Measurements from ENCODE around the gene EDAR.

EDAR gene

DNA sequence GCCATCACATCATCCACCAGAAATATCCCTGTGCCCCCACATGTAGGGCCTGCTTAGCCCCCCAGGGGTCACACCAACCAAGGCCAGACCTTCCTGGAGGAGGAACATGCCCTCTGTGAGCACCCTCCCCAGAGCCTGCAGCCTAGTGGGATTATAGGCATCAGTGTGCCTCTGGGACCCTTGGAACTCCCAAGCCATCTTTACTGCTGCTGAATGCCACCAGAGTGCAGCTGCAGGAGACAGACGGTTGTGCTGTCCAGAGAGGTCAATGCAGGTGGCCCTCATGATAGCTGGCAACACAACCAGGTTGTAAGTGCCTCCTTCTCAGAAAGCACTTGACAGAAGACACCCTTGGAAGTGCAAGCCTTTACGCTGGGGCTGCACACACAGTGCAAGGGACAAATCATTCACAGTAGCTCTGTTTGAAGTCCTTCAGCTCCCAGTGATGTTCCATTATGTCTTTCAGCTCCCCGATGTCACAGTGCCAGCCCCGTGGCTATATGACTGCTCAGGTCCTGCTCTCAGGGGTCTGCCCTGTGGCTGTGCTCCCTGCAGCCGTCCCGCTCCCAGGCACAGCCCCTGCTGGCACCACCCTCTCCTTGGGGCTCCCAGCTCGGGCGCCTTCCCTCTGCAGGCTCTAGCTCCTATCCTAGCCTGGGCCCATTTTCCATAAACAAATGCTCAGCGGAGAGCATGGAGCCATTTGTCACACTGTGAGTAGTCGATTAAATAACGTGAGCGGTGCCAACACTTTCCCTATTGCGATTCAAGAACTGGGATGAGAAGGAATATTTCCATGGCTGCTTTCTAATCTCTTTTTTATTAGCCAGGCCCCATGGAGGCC lies 65.1 kb downstream of the EDAR start:
- no peak for DNase-seq (ENCODE audit: low spot score)

DNA sequence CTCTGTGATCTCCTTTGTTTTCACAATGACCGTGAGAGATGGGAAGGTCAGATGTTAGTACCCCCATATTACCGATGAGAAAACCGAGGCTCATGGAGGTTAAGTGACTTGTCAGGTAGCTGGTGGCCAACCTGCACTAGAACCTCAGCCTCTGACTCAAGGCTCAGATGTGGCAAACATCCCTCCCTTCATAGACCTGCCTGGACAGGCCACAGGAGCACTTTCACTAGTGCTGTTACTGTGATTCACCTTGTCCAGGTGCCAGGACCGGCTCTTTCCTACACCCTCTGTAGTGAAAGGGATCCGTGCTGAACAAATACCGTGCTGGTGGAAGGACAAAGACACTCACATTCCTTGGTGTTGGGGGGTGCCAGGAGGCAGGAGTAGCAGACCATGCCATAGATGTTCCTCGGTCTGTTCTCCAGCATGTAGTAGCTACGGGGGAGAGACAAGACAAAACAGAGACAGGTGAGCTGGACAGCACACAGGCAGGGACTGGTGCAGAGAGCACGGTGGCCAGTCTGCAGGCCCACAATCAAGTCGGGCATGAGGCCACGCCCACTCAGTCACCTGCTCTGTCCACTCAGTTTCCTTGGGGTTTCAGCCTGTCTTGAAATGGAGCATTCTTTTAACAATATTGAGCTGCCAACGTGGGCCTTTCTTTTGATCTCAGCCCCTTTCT lies 65.9 kb downstream of the EDAR start:
- no peak for DNase-seq (ENCODE audit: low spot score)

DNA sequence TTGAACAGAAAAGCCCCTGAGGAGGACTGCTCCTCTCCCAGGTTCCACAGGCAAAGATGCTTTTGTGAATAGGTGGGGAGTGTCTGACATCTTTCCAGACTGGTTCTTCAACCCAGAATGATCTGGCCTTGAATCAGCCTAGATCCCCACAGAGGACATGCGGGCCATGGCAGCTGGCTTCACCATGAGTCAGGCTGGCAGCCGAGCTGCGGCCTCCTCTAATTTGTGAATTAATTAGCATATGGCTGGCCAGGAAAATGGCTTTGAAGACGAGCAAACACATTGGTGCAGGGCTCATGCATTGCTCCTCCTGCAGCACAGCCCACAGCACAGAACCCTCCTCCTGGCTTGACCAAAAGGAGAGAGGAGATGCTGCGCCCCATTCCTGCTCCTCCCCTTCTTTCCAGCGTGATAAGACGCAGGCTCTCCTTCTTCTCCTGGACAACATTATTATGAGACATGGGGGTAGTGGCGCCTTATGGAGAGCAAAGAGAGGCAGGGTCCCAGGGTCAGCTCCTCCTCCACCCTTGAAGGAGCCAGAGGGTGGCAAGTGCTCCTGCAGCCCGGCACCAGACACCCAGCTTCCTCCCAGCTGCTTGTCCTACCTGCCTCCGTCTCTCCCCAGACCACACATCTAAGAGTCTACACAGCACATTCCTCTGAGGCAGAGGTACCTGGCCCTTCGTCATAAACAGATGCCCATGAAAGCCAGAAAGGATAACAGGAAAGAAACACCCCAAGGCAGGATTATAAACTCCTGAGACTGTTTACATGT lies 66.7 kb downstream of the EDAR start:
- DNase-seq (ENCODE audit: low spot score): peak; percentile 63

DNA sequence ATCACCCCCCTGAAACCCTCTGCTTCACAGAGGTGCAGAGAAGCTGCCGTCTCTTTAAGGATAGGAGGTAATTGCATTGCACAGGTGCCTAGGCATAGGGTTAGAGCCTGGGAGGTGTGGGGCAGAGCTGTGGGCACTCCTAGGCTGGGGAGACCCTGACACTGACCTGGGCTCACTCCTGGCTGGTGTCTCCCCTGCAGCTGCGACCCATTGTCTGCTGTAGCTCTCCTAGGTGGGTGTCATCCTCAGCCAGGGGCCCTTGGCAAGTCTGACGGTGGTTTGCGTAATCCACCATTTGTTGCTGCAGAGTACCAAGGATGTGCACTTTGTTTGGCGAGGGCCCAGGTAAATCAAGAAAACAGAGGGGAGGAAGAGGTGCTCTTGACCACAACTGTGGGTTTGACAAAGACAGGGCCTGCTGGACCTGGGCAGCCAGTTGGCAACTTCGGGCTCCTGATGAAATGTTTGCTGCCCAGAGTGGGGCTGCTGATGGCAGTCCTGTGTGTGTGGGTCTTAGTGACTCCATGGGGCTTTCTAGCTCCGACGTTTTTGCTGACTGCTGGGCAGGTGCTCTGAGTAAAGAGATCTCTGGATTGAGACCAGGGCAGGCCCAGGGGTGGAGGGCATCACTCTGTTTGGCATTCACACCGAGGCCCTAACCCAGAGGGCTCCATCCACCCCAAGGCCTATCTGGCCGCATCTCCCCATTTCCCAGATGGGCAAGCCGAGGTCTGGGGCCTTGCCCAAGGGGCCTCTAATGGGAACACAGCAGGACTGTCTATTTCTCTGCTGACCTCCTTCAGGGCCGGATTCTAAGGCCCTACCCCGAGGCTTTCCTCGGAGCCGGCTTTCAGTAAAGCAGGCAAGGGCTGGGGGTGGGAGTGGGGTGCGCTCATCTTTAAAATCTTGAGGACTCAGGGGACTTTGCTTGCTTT lies 67.7 kb downstream of the EDAR start:
- DNase-seq (ENCODE audit: low spot score): no peak

DNA sequence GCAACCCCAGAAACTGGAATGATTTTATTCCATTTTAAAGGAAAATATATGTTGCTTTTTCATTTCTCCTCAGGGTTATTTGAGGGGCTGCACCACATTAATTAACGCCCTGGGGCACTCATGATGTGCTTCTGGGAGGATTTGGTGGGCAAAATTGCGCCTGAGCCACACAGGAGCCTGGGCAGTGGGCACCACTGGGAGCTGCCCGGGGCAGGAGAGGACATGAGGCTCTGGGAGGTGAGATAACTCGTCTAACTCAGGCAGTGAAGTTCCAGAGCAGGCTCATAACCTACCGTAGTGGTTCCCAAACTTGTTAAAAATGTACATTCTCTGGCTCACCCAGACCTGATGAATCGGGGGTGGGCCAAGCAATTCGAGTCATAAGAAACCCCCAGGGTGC lies 68.3 kb downstream of the EDAR start:
- no peak for DNase-seq (ENCODE audit: low spot score)

DNA sequence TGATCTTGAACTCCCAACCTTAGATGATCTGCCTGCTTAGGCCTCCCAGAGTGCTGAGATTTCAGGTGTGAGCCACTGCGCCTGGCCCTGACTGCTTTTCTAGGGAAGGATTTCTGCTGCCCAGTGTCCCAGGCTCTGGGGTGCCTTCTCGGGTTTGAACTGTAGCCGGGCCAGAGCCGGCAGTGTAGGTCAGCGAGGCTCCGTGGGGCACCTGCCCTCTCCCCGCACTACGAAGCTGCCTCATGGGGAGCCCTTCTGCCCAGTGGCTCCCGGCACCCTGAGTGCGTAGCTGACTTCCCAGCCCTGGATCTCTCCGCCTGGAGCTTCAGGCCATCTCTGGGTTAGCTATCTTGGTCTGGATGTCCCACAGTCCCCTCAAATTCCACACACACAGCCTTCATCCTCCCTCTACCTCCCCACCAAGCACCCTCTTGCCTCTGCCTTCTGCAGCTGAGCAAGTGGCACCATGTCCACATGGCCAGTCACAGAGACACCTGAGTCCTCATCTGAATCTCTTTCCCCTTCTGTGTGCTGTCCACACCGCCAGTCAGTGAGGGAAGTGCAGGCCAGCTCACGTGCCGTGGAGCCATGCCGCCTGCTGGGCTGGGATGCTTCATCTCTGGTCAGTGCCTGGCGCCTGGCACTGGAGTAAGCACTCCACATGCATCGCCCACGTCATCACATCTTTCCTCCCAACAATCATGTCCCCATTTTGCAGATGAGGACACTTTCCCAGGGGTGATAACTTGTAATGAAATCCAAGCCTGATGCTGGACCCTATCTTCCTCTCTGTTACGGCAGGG lies 69.2 kb downstream of the EDAR start:
- no peak for DNase-seq (ENCODE audit: low spot score)

DNA sequence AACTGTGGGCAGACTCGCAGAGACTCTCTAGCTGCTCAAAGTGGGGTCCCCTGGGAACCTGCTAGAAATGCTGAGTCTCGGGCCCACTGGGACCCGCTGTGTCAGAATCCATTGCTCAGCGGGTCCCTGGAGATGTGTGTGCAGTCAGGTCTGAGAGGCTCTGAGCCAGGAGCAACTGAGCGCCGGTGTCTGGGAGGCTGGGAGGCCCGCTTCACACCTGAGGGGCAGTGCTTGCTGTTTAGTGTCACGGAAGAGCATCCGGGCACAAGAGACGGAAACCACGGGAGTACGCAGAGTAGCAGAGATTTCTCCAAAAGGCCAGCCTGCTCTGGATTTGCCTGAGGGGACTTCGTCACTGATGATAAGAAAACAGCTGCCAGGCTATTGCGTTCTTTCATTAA lies 70.1 kb downstream of the EDAR start:
- no peak for DNase-seq (ENCODE audit: low spot score)

DNA sequence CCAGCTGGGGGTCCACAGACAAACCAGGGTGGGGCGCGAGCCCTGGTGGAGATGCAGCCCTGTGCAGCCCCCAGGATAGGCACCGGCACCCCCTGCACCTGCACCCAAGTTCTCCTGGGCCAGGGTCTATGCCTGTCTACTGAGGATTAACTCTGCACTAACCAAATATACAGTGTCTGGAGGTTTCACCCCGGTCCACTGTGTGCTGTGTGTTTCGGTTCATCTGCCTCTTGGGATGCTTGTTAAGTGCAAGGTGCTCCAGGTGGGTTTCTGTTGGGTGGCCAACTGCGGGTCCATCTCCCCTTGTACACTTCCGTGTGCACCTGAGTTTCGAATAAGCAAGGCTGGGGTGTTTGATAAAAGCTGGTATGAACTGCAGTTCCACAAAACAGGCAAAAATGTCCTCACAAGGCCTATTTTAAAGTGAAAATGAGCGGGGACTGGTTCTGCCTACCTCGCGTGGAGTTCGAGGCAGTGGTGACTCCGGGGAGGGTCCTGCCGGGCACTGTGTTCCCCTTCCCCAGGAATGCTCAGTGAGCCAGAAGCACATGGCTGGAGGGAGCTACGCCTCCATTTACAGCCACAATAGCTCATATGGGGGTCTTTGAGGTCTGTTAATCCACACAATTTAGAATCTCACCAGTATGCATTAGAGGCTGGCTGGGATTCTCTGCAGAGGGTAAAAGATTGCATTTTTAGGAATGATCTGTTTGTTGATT lies 70.7 kb downstream of the EDAR start:
- no peak for DNase-seq (ENCODE audit: low spot score)

DNA sequence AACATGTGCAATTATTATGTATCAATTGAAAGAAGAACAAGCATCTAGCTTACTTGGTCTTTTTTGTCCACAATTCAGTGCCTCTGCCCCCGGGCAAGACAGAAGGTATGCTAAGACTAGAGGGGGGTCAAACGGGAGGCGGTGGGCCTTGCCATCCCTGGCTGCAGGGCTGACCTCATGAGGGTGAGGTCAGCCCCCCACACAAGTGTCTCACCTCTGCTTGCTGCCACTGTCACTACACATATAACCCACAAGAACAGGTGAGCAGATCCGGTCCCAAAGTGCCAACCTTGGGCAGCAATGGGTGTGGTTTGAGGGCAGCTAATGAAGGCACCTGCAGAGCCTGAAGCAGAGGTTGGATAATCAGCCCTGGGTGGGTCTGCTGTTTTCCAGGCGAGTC lies 71.5 kb downstream of the EDAR start:
- no peak for DNase-seq (ENCODE audit: low spot score)

DNA sequence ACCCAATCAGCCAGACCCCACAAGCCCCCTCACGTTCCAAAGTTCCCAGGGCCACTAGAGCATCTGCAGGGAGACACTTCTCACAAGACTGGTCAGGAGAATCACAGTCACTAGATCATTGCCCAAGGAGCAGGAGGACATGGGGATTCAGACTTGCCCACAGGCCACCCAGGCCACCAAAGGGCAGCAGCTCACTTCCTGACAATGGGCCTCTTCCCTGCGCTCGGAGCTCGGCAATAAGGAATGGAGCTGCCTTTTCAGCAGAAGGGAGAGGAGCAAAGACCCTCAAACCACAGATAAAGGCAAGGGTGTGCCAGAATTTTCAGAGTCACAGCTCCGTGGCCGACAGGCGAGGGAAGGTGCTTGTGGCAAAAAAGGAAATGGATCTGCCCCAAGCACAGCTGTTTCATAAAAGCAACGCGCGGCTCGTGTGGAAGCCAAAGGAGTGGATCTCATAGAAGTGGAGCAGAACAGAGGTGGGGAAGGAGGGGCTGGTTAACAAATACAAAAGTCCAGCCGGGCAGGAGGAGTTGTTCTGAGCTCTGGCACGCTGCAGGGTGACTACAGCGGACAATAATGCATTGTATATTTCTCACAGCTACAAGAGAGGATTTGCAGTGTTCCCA lies 72.1 kb downstream of the EDAR start:
- DNase-seq (ENCODE audit: low spot score): no peak

DNA sequence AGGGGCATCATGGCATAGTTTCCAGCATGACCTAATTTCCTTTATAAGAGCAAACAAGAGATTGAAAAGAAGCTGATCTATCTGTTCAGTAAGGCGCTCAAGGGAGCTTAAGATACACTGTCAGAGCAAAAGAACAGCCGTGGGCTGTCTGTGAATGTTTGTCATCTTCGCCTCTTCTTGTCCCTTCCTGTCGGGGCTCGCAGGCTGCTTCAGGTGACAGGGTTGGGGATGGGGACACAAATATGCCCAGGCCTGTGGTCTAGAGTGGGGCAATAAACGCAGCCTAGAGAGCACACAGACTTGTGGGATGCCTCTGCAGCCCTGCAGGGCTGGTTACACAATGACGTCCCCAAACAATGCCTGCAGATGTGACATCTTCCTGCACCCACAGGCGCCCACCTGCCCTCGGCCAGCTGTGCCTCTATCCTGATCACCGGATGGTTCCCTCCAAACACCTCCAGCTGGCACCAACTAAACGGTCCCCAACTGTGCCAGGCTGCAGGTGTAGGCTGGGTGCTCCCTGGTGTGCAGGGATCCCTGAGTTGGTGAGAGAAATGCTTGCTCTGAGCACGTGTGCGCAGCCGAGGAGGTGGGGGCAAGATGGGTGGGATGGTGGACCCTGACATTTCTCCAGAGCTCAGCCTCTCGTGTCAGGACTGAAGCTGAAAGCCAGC lies 72.8 kb downstream of the EDAR start:
- DNase-seq (ENCODE audit: low spot score): no peak

DNA sequence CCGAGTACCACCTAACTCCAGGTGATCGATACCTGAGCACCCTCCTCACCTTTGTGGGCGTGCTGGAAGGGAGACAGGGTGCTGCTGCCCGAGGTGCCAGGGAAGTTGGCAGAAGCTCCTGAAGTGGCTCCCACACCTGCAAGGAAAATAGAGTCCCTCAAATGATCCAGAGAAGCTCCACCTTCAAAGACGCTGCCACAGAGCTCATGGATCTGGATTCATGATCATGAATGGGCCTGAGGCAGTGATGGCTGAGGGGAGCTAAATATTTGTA lies 76.5 kb downstream of the EDAR start:
- no peak for DNase-seq (ENCODE audit: low spot score)

DNA sequence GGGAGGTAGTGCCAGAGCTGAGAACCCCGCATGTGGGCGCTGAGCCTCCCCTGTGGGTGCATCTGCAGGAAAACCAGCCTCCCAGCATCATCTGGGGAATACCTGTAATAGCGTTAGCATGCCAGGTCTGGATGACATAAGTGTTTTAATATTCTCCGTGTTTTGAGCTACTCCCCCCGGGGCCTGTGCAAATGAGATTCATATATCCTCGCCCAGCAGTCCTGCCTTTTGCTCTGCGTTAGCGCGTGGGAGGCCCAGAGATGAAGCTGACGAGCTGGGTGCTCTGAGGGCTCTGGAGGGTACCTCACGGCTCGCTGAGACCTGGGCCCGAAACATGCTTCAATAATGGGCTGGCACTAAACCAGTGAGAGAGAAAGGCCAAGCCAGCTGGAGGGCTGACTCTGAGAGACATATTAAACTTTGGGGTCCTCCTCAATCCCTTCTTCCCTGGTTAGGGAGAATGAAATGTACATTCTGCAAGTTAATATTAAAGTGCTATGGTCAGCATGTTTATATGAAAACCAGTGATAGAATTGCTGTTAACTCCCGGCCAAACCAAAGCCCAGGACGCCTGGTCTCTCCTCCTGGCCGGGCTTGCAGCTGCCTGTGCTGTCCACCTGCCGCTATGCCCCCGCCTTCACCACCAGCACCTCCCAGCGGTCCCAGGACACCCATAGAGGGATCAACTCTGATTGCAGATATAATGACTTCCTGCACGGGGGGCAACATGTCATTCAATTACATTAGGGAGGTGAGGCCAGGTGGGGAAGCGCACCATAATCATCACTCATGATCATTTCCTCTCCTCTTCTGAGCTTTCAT lies 77.0 kb downstream of the EDAR start:
- DNase-seq (ENCODE audit: low spot score): no peak

DNA sequence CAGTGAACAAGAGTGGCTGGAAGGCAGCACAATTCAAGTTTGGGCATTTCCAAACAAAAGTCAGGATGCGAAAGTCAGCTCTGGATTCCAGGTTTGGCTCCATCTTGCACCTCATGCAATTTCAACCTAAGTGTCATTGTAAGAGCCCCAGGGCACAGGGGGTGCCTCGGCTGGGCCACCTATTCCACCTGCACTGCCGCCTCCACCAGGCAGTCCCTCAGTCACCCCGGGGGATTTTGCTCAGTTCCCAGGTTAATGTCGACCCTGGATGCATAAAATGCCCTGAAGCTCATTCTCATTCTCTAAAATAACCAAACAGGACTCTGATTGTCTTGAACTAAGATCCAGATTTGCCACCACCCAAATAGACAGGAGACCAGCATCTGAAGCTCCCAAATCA lies 77.6 kb downstream of the EDAR start:
- no peak for DNase-seq (ENCODE audit: low spot score)

DNA sequence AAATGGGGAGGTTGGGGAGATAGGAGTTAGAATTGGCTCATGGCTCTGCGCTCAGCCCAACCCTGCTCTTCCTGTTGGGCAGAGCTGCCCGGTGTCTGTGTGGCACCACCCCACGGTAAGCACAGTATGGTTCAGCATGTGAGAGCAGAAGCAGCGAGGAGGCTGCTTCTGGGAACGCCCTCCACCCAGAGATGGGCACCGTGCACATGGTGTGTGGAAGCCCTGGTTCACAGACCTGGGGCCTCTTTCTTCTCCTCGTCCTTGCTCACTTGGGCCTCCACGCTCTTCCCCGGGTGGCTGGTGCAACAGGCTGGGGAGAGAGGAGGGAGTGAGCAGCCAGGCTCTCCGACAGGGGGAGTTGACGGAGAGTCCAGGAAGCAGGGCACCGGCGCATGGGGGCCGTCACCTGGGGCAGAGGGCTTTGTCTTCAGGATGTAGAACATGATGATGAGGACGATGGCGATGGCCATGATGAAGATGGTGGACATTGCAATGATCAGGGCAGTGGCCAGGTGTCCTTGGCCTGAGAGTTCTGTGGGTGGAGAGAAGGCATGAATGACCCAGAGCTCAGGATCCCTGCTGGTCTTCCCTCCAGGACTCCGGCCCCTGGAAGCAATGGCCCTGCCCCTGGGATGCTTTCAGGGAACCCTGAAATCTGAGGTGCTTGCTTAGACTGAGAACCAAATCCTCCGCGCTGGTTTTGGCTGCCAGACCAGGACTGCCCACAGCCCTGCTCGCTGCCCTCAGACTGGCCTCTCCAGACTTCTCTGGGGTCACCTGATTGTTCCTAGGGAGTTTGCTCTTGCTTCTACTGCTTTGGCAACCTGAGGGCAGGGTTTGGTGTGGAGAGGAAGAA lies 78.3 kb downstream of the EDAR start:
- no peak for DNase-seq (ENCODE audit: low spot score)

DNA sequence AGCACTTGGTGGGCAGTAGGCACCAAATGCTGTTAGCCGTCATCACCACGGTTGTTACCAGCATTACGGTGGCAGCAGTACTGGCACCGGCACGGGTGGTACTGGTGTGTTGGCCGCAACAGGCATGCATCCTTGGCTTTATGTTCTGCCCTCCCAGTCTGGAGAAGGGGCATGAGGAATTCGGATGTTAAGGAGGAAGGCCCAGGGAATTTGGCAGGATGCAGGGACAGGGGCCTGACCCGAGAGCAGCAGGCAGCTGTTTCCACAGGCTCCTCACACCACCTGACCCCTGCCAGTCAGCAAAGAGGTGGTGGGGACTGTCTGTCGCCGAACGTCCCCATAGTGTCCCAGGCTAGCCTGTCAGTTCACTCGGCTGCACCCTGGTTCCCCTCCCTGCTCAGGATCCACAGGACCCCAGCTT lies 79.0 kb downstream of the EDAR start:
- DNase-seq (ENCODE audit: low spot score): no peak

DNA sequence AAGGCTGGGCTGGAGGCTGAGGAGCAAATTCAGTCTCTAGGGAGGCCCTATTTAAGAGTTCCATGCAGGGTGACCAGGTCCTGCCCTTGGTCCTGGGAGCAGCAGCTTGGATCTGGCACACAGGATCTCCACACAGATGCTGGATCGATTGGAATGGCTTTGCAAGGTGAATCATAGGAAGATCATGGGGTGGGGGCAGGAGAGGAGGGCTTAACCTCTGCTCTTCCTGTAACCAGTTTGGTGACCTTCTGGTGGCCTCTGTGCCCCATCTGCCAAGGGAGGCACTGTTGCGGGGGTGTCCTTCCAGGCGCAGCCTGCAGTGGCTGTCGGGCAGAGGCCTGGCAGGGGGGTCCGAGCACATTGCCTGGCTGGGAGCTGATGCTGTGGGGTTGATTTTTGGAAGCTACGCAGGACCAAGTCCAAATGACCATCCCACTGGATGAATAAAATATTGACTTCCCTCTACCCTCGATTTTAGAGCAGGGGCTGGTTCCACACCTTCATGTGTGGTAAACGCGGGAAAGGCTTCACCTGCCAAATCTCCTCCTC lies 79.7 kb downstream of the EDAR start:
- DNase-seq (ENCODE audit: low spot score): no peak

Measured in cerebellar cortex (tissue), 1 donor.